Mesendoderm (in vitro differentiated cells): ENCODE results near the gene CDC42BPA.

ENCODE experiments used
- DNase-seq: peaks from one replicate; pipeline ENCODE4 v3.0.0; 2013
- H2AK5ac ChIP-seq: 2 replicates; pipeline ENCODE4 v1.6.1; 2013; ENCODE audit warnings: low read length, inconsistent platforms
- H2BK120ac ChIP-seq: 2 replicates; pipeline ENCODE4 v1.6.1; 2013; ENCODE audit warnings: low read depth, mild to moderate bottlenecking, low read length, moderate library complexity, mixed read lengths
- H2BK15ac ChIP-seq: replicated peaks from 2 replicates; pipeline ENCODE4 v1.6.1; 2013; ENCODE audit warnings: low read depth, mild to moderate bottlenecking, moderate library complexity
- H2BK5ac ChIP-seq: 2 replicates; pipeline ENCODE4 v1.6.1; 2013; ENCODE audit warnings: low read length, inconsistent platforms
- H3K18ac ChIP-seq: 2 replicates; pipeline ENCODE4 v1.6.1; 2013; ENCODE audit warnings: mild to moderate bottlenecking, low read length, mixed read lengths
- H3K23ac ChIP-seq: one replicate; pipeline ENCODE4 v1.6.1; 2013; ENCODE audit warnings: low read length
- H3K27ac ChIP-seq: 2 replicates; pipeline ENCODE4 v1.5.1; 2013; ENCODE audit warnings: low read depth, mild to moderate bottlenecking, inconsistent platforms, low read length, moderate library complexity
- H3K27me3 ChIP-seq: 2 replicates; pipeline ENCODE4 v1.6.1; 2013; ENCODE audit warnings: low read length, control low read depth, mild to moderate bottlenecking, inconsistent platforms; ENCODE audit not compliant: insufficient read depth, poor library complexity
- H3K36me3 ChIP-seq: 2 replicates; pipeline ENCODE4 v1.6.1; 2013; ENCODE audit warnings: low read length, inconsistent platforms; ENCODE audit not compliant: control insufficient read depth, insufficient read depth
- H3K4ac ChIP-seq: one replicate; pipeline ENCODE4 v1.6.1; 2013; ENCODE audit warnings: low read depth, mild to moderate bottlenecking, low read length, moderate library complexity
- H3K4me1 ChIP-seq: 2 replicates; pipeline ENCODE4 v1.6.1; 2013; ENCODE audit warnings: low read depth, low read length, inconsistent platforms; ENCODE audit not compliant: control insufficient read depth
- H3K4me2 ChIP-seq: 2 replicates; pipeline ENCODE4 v1.6.1; 2013; ENCODE audit warnings: low read length
- H3K4me3 ChIP-seq: 2 replicates; pipeline ENCODE4 v1.5.1; 2013; ENCODE audit warnings: mild to moderate bottlenecking, low read length
- H3K56ac ChIP-seq: one replicate; pipeline ENCODE4 v1.6.1; 2013; ENCODE audit warnings: low read length
- H3K79me1 ChIP-seq: 2 replicates; pipeline ENCODE4 v1.6.1; 2013; ENCODE audit warnings: low read length, inconsistent platforms
- H3K79me2 ChIP-seq: 2 replicates; pipeline ENCODE4 v1.6.1; 2013; ENCODE audit warnings: mild to moderate bottlenecking, low read length; ENCODE audit not compliant: control insufficient read depth, insufficient read depth
- H3K9ac ChIP-seq: 2 replicates; pipeline ENCODE4 v1.6.1; 2013; ENCODE audit warnings: low read length, inconsistent platforms
- H4K5ac ChIP-seq: one replicate; pipeline ENCODE4 v1.6.1; 2013; ENCODE audit warnings: low read length
- H4K8ac ChIP-seq: one replicate; pipeline ENCODE4 v1.6.1; 2013; ENCODE audit warnings: low read depth, mild to moderate bottlenecking, control low read depth, low read length, moderate library complexity
- WGBS: extraction: QIAGEN DNeasy Blood & Tissue Kit; methylation state at CpG from one replicate; pipeline ENCODE4 v1.1.7; 2013; ENCODE audit warnings: low lambda C conversion rate, missing lambda C conversion rate; ENCODE audit not compliant: insufficient coverage; ENCODE audit errors: extremely low coverage; 5-methylcytosine and 5-hydroxymethylcytosine counted together

CDC42BPA gene

DNA sequence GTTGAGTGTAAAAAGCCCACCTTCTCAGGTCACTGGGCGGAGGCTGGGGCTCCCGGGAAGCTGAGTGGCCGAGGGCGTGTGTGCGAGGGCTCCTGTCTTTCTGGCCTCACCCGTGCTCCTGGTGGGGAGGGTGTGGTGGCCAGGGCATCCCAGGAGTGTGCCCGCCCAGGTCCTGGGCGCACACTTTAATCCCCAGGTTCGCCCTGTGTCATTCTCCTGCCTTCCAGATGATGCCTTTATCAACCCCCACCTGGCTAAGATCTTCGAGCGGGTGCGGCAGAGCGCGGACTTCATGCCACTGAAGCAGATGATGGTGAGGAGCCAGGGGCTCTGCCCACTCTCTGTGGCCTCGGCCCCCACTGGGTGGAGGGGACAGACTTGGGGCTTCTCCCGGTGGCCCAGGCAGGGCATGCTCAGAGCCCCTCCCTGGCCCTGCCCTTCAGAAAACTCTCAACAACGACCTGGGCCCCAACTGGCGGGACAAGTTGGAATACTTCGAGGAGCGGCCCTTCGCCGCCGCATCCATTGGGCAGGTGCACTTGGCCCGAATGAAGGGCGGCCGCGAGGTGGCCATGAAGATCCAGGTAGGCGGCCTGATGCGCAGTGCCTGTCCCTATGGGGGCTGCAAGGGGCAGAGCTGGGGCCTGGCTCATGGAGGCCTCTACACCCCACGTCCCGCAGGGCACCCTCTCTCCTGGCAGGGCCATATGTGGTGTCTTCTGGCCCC lies 335.7 kb downstream of the CDC42BPA start:
- WGBS: no CpG with 5 or more reads among the region's 31 CpGs
- Histone ChIP-seq H3K23ac (no peak overlapping the region), H3K4me2 (no peak overlapping the region), H3K9ac (no peak overlapping the region), H4K5ac (no peak overlapping the region), H2BK15ac (no peak overlapping the region), H3K4me1 (peaks cover 2% of the 10 kb centered on the region), H3K4ac (no peak overlapping the region), H3K56ac (no peak overlapping the region), H2BK120ac (no peak overlapping the region), H3K36me3 (no peaks in the 10 kb centered on the region), H4K8ac (no peak overlapping the region), H2AK5ac (no peak overlapping the region), H3K79me2 (no peaks in the 10 kb centered on the region), H3K27me3 (no peaks in the 10 kb centered on the region), H3K27ac (no peak overlapping the region), H3K18ac (no peak overlapping the region), H2BK5ac (no peak overlapping the region), H3K79me1 (no peaks in the 10 kb centered on the region), H3K4me3 (no peak overlapping the region)
- DNase-seq: no peak

DNA sequence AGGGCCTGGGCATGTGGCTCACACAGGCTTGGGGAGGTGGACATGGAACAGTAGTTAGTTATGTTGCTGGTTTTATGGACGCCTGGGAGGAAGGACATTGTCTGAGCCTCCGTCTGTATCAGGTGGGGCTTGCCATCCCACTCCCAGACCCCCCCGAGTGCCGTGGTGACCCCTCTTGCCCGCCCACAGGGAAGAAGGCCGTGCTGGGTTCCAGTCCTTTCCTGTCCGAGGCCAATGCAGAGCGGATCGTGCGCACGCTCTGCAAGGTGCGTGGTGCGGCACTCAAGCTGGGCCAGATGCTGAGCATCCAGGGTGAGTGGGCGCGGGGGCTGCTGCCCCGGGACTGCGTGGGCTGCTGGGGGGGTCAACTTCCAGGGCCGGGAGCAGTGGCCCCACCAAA lies 336.5 kb downstream of the CDC42BPA start:
- H3K9ac ChIP-seq: no peak overlapping the region
- no peak overlapping the region for H2BK5ac ChIP-seq
- no peak overlapping the region for H2BK120ac ChIP-seq
- no peaks in the 10 kb centered on the region for H3K79me1 ChIP-seq
- no peak for DNase-seq
- no peaks in the 10 kb centered on the region for H3K27me3 ChIP-seq
- no peak overlapping the region for H3K4me3 ChIP-seq
- no peak overlapping the region for H3K27ac ChIP-seq
- H3K18ac ChIP-seq: no peak overlapping the region
- no peak overlapping the region for H2AK5ac ChIP-seq
- no peaks in the 10 kb centered on the region for H3K79me2 ChIP-seq
- WGBS: no CpG with 5 or more reads among the region's 18 CpGs
- H3K56ac ChIP-seq: no peak overlapping the region
- no peak overlapping the region for H3K23ac ChIP-seq
- H3K36me3 ChIP-seq: no peaks in the 10 kb centered on the region
- no peak overlapping the region for H3K4me2 ChIP-seq
- peaks cover 2% of the 10 kb centered on the region for H3K4me1 ChIP-seq
- H2BK15ac ChIP-seq: no peak overlapping the region
- no peak overlapping the region for H4K5ac ChIP-seq
- H4K8ac ChIP-seq: no peak overlapping the region
- H3K4ac ChIP-seq: no peak overlapping the region

DNA sequence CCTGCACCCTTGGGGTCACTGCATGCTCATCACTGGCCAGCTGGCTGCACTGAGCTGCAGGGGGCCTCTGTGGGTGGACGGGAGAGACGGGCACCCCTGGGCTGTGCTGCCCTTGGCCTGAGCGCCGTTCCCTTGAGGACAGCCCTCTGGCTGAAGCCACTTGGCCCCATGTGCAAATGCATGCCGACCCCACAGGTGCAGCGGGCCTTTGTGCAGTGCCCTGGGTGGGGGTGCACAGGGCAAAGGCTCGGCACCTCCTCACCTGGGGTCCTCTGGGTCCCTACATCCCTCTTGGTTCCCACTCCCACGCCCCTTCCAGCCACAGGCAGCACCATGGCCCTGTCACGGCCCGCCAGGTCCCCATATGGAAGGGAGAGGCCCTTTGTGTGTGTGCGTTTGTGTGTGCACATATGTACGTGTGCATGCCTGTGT lies 336.9 kb downstream of the CDC42BPA start:
- no CpG with 5 or more reads among the region's 12 CpGs for WGBS

DNA sequence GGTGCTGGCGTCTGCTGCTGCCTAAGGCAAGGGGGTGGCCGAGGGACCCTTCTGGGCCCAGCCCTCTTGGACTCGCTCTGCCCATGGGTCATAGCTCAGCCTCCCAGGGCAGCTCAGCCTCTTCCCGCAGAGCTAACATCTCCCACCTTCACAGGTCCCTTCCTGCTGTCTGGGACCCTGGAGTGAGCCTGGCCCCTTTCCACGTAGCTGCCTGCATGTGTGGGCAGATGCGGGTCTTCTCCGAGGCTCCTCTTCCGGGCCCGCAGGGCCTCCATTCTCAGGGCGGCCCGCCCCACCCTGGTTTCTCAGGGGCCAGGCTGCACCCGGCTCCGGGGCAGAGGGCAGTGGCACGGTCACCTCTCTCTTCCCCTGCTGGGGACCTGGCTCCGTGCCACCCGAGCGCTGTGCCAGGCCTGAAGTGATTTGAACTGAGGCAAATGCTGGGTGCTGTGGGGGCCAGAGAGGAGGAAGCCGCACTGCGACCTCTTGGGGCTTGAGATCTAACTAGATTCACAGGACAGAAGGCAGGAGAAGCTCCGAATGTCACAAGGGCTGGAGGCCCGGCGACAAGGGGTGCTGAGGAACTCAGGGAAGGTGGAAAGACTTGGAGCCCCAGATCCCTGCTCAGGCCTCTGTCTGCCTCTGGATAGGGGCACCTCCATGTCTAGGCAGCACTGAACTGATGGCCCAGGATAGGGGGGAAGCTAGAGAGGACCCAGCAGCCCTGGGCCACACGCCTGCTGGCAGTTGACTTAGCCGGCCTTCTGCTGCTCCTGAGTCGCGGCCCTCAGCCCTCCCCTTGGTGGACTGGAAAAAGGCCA lies 337.5 kb downstream of the CDC42BPA start:
- no peak for DNase-seq
- Histone ChIP-seq H3K4me1 (peaks cover 2% of the 10 kb centered on the region), H3K4me2 (no peak overlapping the region), H2BK15ac (no peak overlapping the region), H3K4me3 (no peak overlapping the region), H2BK120ac (no peak overlapping the region), H3K79me2 (no peaks in the 10 kb centered on the region), H2BK5ac (no peak overlapping the region), H3K4ac (no peak overlapping the region), H3K79me1 (no peaks in the 10 kb centered on the region), H2AK5ac (no peak overlapping the region), H3K56ac (no peak overlapping the region), H3K27ac (no peak overlapping the region), H3K27me3 (no peaks in the 10 kb centered on the region), H3K18ac (no peak overlapping the region), H4K8ac (no peak overlapping the region), H3K36me3 (no peaks in the 10 kb centered on the region), H3K9ac (no peak overlapping the region), H4K5ac (no peak overlapping the region), H3K23ac (no peak overlapping the region)
- no CpG with 5 or more reads among the region's 26 CpGs for WGBS

More for the DNA sequence above, 336.9 kb downstream of the CDC42BPA start:
- no peak overlapping the region for H2BK5ac ChIP-seq
- no peak overlapping the region for H4K8ac ChIP-seq
- H2BK120ac ChIP-seq: no peak overlapping the region
- no peaks in the 10 kb centered on the region for H3K36me3 ChIP-seq
- no peaks in the 10 kb centered on the region for H3K27me3 ChIP-seq
- no peak overlapping the region for H2BK15ac ChIP-seq
- H3K4me2 ChIP-seq: no peak overlapping the region
- no peaks in the 10 kb centered on the region for H3K79me2 ChIP-seq
- H2AK5ac ChIP-seq: no peak overlapping the region
- no peak overlapping the region for H3K4me3 ChIP-seq
- H3K23ac ChIP-seq: no peak overlapping the region
- no peak for DNase-seq
- H3K79me1 ChIP-seq: no peaks in the 10 kb centered on the region
- H3K18ac ChIP-seq: no peak overlapping the region
- H3K56ac ChIP-seq: no peak overlapping the region
- H3K4ac ChIP-seq: no peak overlapping the region
- H3K4me1 ChIP-seq: peaks cover 2% of the 10 kb centered on the region
- no peak overlapping the region for H4K5ac ChIP-seq
- H3K9ac ChIP-seq: no peak overlapping the region
- H3K27ac ChIP-seq: no peak overlapping the region

DNA sequence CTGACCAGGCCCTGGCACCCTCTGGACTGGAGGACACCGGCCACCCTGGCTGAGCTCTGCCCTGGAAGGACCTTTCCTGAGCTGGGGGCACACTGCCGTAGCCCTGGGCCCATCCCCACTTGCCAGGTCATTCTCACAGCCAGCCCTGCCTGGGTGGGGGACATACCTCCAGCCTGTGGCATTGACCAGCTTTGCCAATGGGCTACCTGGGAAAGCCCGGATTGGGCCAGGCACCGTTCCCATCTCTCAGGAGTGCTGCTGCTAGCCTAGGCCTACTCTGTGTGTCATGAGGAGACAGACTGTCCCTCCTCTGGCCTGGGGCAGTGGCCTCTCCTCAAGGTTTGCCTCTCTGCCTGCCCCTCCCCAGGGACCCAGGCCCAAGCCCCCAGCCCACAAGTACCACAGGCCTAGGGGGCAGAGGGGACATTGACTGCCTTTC lies 338.2 kb downstream of the CDC42BPA start:
- Histone ChIP-seq H3K27ac (no peak overlapping the region), H3K27me3 (no peaks in the 10 kb centered on the region), H3K36me3 (no peaks in the 10 kb centered on the region), H2BK15ac (no peak overlapping the region), H3K18ac (no peak overlapping the region), H3K4ac (no peak overlapping the region), H3K4me1 (peaks cover 2% of the 10 kb centered on the region), H3K4me3 (no peak overlapping the region), H3K79me2 (no peaks in the 10 kb centered on the region), H3K9ac (no peak overlapping the region), H2BK120ac (no peak overlapping the region), H3K79me1 (no peaks in the 10 kb centered on the region), H2AK5ac (no peak overlapping the region), H3K23ac (no peak overlapping the region), H3K56ac (no peak overlapping the region), H2BK5ac (no peak overlapping the region), H3K4me2 (no peak overlapping the region), H4K5ac (no peak overlapping the region), H4K8ac (no peak overlapping the region)
- no CpG with 5 or more reads among the region's 4 CpGs for WGBS
- no peak for DNase-seq
